K562 (cell line): Measurements from ENCODE around the gene PLEK2. TPM values are rescaled to one million over a fixed set of nuclear protein-coding genes. Genes with fewer than 3 reads are reported as not detected.

Experiments
- ATF3 ChIP-seq, 2 experiments: fragments of 450-650 bp in 1 of 2; sonication (generic) in 1 of 2; formaldehyde crosslinking in 1 of 2; IDR thresholded peaks in 1 of 2; conservative IDR thresholded peaks in 1 of 2; 2 replicates each; pipeline versions ENCODE4 v1.6.1 to v1.8.1; 2016 to 2023; ENCODE audit warnings: mild to moderate bottlenecking in 2 of 2, moderate library complexity in 2 of 2, inconsistent platforms in 1 of 2, missing genetic modification reagents in 1 of 2
- CHD1 ChIP-seq: fragments of 200-600 bp; sonication (generic); IDR thresholded peaks from one replicate; pipeline ENCODE4 v1.6.1; 2012; ENCODE audit warnings: mild to moderate bottlenecking, moderate library complexity, low read length, inconsistent platforms
- DPF2 ChIP-seq: fragments of 450-650 bp; IDR thresholded peaks from 2 replicates; pipeline ENCODE4 v1.6.1; 2016
- FOXM1 ChIP-seq, 2 experiments: fragments of 450-650 bp in 1 of 2; sonication (generic) in 1 of 2; formaldehyde crosslinking in 1 of 2; IDR thresholded peaks; 2 replicates each; pipeline versions ENCODE4 v1.6.1 to v1.9.0; 2017 to 2022; ENCODE audit warnings: low read depth in 2 of 2, mild to moderate bottlenecking in 2 of 2, missing genetic modification reagents in 1 of 2, moderate library complexity in 1 of 2
- GATAD2B ChIP-seq: fragments of 450-650 bp; IDR thresholded peaks from 2 replicates; pipeline ENCODE4 v1.6.1; 2017; ENCODE audit warnings: mild to moderate bottlenecking, borderline replicate concordance
- KAT7 ChIP-seq: sonication (generic); formaldehyde crosslinking; IDR thresholded peaks from 2 replicates; pipeline ENCODE4 v1.8.0; 2022; ENCODE audit warnings: missing genetic modification reagents, mild to moderate bottlenecking, borderline replicate concordance
- MAZ ChIP-seq, 2 experiments: fragments of 450-650 bp in 1 of 2; sonication (generic) in 1 of 2; formaldehyde crosslinking; IDR thresholded peaks in 1 of 2; conservative IDR thresholded peaks in 1 of 2; 2 replicates each; pipeline versions ENCODE4 v1.4.0 to v1.5.0; 2020; ENCODE audit warnings: mild to moderate bottlenecking in 1 of 2, missing genetic modification reagents in 1 of 2
- MCM7 ChIP-seq, 2 experiments: fragments of 450-650 bp; IDR thresholded peaks; 2 replicates each; pipeline ENCODE4 v1.6.1; 2016 to 2018
- NFIC ChIP-seq: fragments of 450-650 bp; IDR thresholded peaks from 2 replicates; pipeline ENCODE4 v1.6.1; 2017; ENCODE audit warnings: mild to moderate bottlenecking, inconsistent platforms
- PHF21A ChIP-seq: fragments of 450-650 bp; IDR thresholded peaks from 2 replicates; pipeline ENCODE4 v1.6.1; 2017; ENCODE audit warnings: low read depth, borderline replicate concordance
- SAP30 ChIP-seq: fragments of 200-600 bp; sonication (generic); IDR thresholded peaks from 2 replicates; pipeline ENCODE4 v1.6.1; 2012; ENCODE audit warnings: borderline replicate concordance, low read depth, mild to moderate bottlenecking, moderate library complexity, low read length, control low read depth, inconsistent platforms; ENCODE audit not compliant: insufficient read depth, poor library complexity, severe bottlenecking
- TEAD1 ChIP-seq, 2 experiments: fragments of 450-650 bp in 1 of 2; sonication (generic) in 1 of 2; formaldehyde crosslinking; IDR thresholded peaks; 2 replicates each; pipeline versions ENCODE4 v1.4.0 to v1.8.0; 2020 to 2022; ENCODE audit warnings: mild to moderate bottlenecking in 2 of 2, missing genetic modification reagents in 1 of 2
- ZEB2 ChIP-seq: fragments of 450-650 bp; IDR thresholded peaks from 2 replicates; pipeline ENCODE4 v1.6.1; 2016
- ZFP30 ChIP-seq: fragments of 250-450 bp; sonication (Bioruptor Pico); IDR thresholded peaks from 2 replicates; pipeline ENCODE4 v1.8.0; 2022; ENCODE audit warnings: moderate library complexity, mild to moderate bottlenecking, inconsistent platforms, borderline replicate concordance
- polyA plus RNA-seq, 8 experiments: library from polyadenylated mRNA; depleted of rRNA in 4 of 8; stranded (reverse) in 5 of 8; unstranded in 3 of 8; fragments of >200 nt; fragmentation: Nextera tagmentation in 2 of 8; fragmentation: Illumina TruSeq in 1 of 8; extraction: Ambion mirVana in 2 of 8; extraction: Trizol in 1 of 8; gene quantifications; 2 replicates each; pipeline versions ENCODE4 v1.2.1 to v1.2.3, GENCODE V29; 2011 to 2014; ENCODE audit warnings: inconsistent platforms in 1 of 8, missing spikeins in 1 of 8
- total RNA-seq, 7 experiments: library from RNA; depleted of rRNA in 6 of 7; stranded (reverse); fragments of >200 nt in 6 of 7; fragmentation: Illumina TruSeq in 2 of 7; extraction: Trizol in 2 of 7; gene quantifications; 2 replicates each; pipeline versions ENCODE4 v1.2.1 to v1.2.3, GENCODE V29; 2011 to 2021; ENCODE audit warnings: low replicate concordance in 1 of 7
- TF ChIP-seq, protein P1 (sequence below): fragments of 250-450 bp; sonication (Bioruptor Pico); IDR thresholded peaks from 2 replicates; pipeline ENCODE4 v1.5.0; 2021; ENCODE audit warnings: mild to moderate bottlenecking, borderline replicate concordance
- TF ChIP-seq, protein P2 (sequence below): sonication (generic); formaldehyde crosslinking; IDR thresholded peaks from 2 replicates; pipeline ENCODE4 v1.8.0; 2022; ENCODE audit warnings: missing genetic modification reagents, mild to moderate bottlenecking, borderline replicate concordance
- TF ChIP-seq, protein P3 (sequence below): fragments of 450-650 bp; IDR thresholded peaks from 2 replicates; pipeline ENCODE4 v1.6.1; 2016; ENCODE audit warnings: borderline replicate concordance

Gene PLEK2
- total and polyA plus RNA-seq, 9 of the 15 experiments (the other 6 are each of a cell fraction or from before 2014, with no cell fraction given) = not detected

- TF ChIP-seq, protein P1, sequence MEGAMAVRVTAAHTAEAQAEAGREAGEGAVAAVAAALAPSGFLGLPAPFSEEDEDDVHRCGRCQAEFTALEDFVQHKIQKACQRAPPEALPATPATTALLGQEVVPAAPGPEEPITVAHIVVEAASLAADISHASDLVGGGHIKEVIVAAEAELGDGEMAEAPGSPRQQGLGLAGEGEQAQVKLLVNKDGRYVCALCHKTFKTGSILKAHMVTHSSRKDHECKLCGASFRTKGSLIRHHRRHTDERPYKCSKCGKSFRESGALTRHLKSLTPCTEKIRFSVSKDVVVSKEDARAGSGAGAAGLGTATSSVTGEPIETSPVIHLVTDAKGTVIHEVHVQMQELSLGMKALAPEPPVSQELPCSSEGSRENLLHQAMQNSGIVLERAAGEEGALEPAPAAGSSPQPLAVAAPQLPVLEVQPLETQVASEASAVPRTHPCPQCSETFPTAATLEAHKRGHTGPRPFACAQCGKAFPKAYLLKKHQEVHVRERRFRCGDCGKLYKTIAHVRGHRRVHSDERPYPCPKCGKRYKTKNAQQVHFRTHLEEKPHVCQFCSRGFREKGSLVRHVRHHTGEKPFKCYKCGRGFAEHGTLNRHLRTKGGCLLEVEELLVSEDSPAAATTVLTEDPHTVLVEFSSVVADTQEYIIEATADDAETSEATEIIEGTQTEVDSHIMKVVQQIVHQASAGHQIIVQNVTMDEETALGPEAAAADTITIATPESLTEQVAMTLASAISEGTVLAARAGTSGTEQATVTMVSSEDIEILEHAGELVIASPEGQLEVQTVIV (CRISPR knock-in tag) = no peak
- peak; percentile 72 for TF ChIP-seq SAP30
- 0 out of 2 replicates have a peak, but pooled peaks have one; percentile 74 for TF ChIP-seq KAT7 (CRISPR knock-in tag)
- 0 out of 2 replicates have a peak, but pooled peaks have one; percentile 12 for TF ChIP-seq NFIC
- TF ChIP-seq MAZ (CRISPR knock-in tag; conservative IDR thresholded peaks at IDR 0.05 in 1 of 2, IDR thresholded peaks at IDR 0.05 in 1 of 2) = 0 out of 4 replicates have a peak, but pooled peaks of 1 of the 2 experiments have one; percentile 8
- 0 out of 2 replicates have a peak, but pooled peaks have one; percentile 18 for TF ChIP-seq DPF2
- TF ChIP-seq MCM7 (IDR thresholded peaks at IDR 0.05) = no peak
- TF ChIP-seq PHF21A = no peak
- no peak for TF ChIP-seq ZEB2
- no peak for TF ChIP-seq CHD1
- TF ChIP-seq, protein P2, sequence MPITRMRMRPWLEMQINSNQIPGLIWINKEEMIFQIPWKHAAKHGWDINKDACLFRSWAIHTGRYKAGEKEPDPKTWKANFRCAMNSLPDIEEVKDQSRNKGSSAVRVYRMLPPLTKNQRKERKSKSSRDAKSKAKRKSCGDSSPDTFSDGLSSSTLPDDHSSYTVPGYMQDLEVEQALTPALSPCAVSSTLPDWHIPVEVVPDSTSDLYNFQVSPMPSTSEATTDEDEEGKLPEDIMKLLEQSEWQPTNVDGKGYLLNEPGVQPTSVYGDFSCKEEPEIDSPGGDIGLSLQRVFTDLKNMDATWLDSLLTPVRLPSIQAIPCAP = no peak
- peak in 1 of 2 experiments; percentile 25; a peak in 1 of 4 replicates for TF ChIP-seq TEAD1 (CRISPR knock-in tag; IDR thresholded peaks at IDR 0.05)
- no peak for TF ChIP-seq FOXM1 (IDR thresholded peaks at IDR 0.05; ENCODE audit: low read depth)
- no peak for TF ChIP-seq FOXM1 (CRISPR knock-in tag; IDR thresholded peaks at IDR 0.05; ENCODE audit: low read depth)
- TF ChIP-seq GATAD2B = no peak
- no peak for TF ChIP-seq ZFP30
- peak; percentile 76 for TF ChIP-seq ATF3 (IDR thresholded peaks at IDR 0.05)
- TF ChIP-seq ATF3 (CRISPR knock-in tag; conservative IDR thresholded peaks at IDR 0.05) = no peak
- TF ChIP-seq, protein P3, sequence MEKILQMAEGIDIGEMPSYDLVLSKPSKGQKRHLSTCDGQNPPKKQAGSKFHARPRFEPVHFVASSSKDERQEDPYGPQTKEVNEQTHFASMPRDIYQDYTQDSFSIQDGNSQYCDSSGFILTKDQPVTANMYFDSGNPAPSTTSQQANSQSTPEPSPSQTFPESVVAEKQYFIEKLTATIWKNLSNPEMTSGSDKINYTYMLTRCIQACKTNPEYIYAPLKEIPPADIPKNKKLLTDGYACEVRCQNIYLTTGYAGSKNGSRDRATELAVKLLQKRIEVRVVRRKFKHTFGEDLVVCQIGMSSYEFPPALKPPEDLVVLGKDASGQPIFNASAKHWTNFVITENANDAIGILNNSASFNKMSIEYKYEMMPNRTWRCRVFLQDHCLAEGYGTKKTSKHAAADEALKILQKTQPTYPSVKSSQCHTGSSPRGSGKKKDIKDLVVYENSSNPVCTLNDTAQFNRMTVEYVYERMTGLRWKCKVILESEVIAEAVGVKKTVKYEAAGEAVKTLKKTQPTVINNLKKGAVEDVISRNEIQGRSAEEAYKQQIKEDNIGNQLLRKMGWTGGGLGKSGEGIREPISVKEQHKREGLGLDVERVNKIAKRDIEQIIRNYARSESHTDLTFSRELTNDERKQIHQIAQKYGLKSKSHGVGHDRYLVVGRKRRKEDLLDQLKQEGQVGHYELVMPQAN = peak; percentile 90
These were observed 51.3 kb downstream of the PLEK2 start (continued) for GRCh38 chr14:67360470-67361206.
